HG03558 (cell line): Measurements from ENCODE around the gene PBX2.

Experiments
- ATAC-seq: cut with Tn5 transposase; IDR thresholded peaks from one replicate; pipeline ENCODE4 v1.9.1; 2021; ENCODE audit warnings: moderate number of reproducible peaks; ENCODE audit not compliant: unreplicated experiment; ENCODE audit errors: extremely low read depth

The PBX2 gene

GRCh38 chr6:32175711-32176475, 14.1 kb downstream of the PBX2 start, which contains the start of gene AGPAT1:
AGPAT1 (minus strand) TSS chr6:32176084; CDS start chr6:32171496, 4,588 bp downstream.
- ATAC-seq, result no peak

GRCh38 chr6:32175322-32175710, 14.7 kb downstream of the PBX2 start:
- ATAC-seq, result no peak

GRCh38 chr6:32174416-32174815, 15.6 kb downstream of the PBX2 start:
- no peak for ATAC-seq

- ATAC-seq, result no peak
Measured at GRCh38 chr6:32173051-32173727, 16.8 kb downstream of the PBX2 start.

- no peak for ATAC-seq
Measured at GRCh38 chr6:32171234-32171633, 18.8 kb downstream of the PBX2 start.

GRCh38 chr6:32170294-32170693, 19.7 kb downstream of the PBX2 start:
- no peak for ATAC-seq

GRCh38 chr6:32168807-32169591, 21.0 kb downstream of the PBX2 start:
- no peak for ATAC-seq

GRCh38 chr6:32168350-32168749, 21.7 kb downstream of the PBX2 start:
- ATAC-seq, result no peak

- no peak for ATAC-seq
Measured at GRCh38 chr6:32167761-32168262, 22.2 kb downstream of the PBX2 start.

GRCh38 chr6:32167154-32167760, 22.7 kb downstream of the PBX2 start:
- ATAC-seq, result no peak

GRCh38 chr6:32166411-32167061, 23.5 kb downstream of the PBX2 start:
- no peak for ATAC-seq

- no peak for ATAC-seq
Measured at GRCh38 chr6:32164295-32164694, 25.7 kb downstream of the PBX2 start, which contains the start of gene EGFL8. EGFL8 (plus strand) TSS chr6:32164595; CDS start chr6:32166166, 1,571 bp downstream.

GRCh38 chr6:32163559-32164258, 26.3 kb downstream of the PBX2 start:
- ATAC-seq, result no peak

GRCh38 chr6:32158052-32158451, 31.9 kb downstream of the PBX2 start:
- no peak for ATAC-seq

- no peak for ATAC-seq
Measured at GRCh38 chr6:32156891-32157290, 33.1 kb downstream of the PBX2 start.

GRCh38 chr6:32154514-32155161, 35.4 kb downstream of the PBX2 start:
- no peak for ATAC-seq

GRCh38 chr6:32153564-32154513, 36.2 kb downstream of the PBX2 start, which contains the start of gene PPT2:
PPT2 (plus strand) TSS chr6:32154141; CDS start chr6:32154595, 454 bp downstream.
- ATAC-seq, result no peak
